ENCODE data around the gene NUCB1.
"Not testable (repeated sequence)": the region's sequence is repeated elsewhere in the genome, so short reads cannot be mapped to it uniquely, and the experiment has no call there.

The NUCB1 gene

DNA sequence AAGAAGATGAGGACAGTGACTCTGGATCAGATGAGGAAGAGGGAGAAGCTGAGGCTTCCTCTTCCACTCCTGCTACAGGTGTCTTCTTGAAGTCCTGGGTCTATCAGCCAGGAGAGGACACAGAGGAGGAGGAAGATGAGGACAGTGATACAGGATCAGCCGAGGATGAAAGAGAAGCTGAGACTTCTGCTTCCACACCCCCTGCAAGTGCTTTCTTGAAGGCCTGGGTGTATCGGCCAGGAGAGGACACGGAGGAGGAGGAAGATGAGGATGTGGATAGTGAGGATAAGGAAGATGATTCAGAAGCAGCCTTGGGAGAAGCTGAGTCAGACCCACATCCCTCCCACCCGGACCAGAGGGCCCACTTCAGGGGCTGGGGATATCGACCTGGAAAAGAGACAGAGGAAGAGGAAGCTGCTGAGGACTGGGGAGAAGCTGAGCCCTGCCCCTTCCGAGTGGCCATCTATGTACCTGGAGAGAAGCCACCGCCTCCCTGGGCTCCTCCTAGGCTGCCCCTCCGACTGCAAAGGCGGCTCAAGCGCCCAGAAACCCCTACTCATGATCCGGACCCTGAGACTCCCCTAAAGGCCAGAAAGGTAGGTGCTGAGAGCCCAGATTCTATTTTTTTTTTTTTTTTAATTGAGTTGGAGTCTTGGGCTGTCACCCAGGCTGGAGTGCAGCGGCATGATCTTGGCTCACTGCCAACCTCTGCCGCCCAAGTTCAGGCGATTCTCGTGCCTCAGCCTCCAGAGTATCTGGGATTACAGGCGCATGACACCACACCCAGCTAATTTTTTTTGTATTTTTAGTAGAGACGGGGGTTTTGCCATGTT, 25.6 kb upstream of the NUCB1 start:
- Histone ChIP-seq H3K79me2 (ENCODE audit: insufficient read depth, low read length) (peaks cover 25% of the 10 kb centered on the region), H3K9ac (ENCODE audit: low read length) (peak overlapping the region; percentile 89), H4K20me1 (ENCODE audit: low read depth, low read length) (no peaks in the 10 kb centered on the region), H3K9me3 (ENCODE audit: insufficient read depth, low read length) (no peaks in the 10 kb centered on the region), H3K9me2 (replicated peaks; ENCODE audit: insufficient read depth, low read length) (no peaks in the 10 kb centered on the region), H3F3A (ENCODE audit: insufficient read depth) (peaks cover 62% of the 10 kb centered on the region), H3K4me3 (ENCODE audit: insufficient read depth, low read length, poor library complexity, severe bottlenecking) (peak overlapping the region; percentile 88), H3K27me3 (ENCODE audit: low read length) (no peaks in the 10 kb centered on the region), H3K4me2 (ENCODE audit: low read depth, low read length, poor library complexity, severe bottlenecking) (peak overlapping the region; percentile 90), H3K27ac (ENCODE audit: low read depth, low read length) (peak overlapping the region; percentile 97), H3K36me3 (ENCODE audit: low read length) (no peaks in the 10 kb centered on the region), H2AFZ (ENCODE audit: low read depth, low read length, severe bottlenecking) (no peak overlapping the region)
- TF ChIP-seq EZH2phosphoT487 (conservative IDR thresholded peaks at IDR 0.05; ENCODE audit: low read length) = no peak
- TF ChIP-seq, protein P1, sequence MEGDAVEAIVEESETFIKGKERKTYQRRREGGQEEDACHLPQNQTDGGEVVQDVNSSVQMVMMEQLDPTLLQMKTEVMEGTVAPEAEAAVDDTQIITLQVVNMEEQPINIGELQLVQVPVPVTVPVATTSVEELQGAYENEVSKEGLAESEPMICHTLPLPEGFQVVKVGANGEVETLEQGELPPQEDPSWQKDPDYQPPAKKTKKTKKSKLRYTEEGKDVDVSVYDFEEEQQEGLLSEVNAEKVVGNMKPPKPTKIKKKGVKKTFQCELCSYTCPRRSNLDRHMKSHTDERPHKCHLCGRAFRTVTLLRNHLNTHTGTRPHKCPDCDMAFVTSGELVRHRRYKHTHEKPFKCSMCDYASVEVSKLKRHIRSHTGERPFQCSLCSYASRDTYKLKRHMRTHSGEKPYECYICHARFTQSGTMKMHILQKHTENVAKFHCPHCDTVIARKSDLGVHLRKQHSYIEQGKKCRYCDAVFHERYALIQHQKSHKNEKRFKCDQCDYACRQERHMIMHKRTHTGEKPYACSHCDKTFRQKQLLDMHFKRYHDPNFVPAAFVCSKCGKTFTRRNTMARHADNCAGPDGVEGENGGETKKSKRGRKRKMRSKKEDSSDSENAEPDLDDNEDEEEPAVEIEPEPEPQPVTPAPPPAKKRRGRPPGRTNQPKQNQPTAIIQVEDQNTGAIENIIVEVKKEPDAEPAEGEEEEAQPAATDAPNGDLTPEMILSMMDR (IDR thresholded peaks at IDR 0.05; ENCODE audit: insufficient read depth, low read length, poor library complexity, severe bottlenecking) = no peak

DNA sequence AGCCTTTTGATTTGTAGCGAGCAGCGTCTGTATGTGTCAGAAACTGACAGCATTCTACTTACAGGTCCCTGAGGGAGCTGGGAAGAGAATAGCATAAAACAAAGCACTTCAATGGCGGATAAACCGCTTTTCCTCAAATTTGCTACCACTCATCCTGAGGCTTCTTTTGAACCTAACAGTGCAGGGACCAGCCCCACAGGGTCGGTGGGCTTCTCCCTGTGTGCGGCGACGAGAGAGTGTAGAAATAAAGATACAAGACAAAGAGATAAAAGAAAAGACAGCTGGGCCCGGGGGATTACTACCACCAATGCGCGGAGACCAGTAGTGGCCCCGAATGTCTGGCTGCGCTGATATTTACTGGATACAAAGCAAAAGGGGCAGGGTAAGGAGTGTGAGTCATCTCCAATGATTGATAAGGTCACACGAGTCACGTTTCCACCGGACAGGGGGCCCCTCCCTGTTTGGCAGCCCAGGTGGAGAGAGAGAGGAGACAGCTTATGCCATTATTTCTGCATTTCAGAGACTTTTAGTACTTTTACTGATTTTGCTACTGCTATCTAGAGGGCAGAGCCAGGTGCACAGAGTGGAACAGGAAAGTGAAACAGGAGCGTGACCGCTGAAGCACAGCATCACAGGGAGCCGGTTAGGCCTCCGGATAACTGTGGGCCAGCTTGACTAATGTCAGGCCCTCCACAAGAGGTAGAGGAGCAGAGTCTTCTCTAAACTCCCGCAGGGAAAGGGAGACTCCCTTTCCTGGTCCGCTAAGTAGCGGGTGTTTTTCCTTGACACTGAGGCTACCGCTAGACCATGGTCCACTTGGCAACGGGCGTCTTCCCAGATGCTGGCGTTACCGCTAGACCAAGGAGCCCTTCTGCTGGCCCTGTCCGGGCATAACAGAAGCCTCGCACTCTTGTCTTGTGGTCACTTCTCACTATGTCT, 23.8 kb upstream of the NUCB1 start:
- not testable (repeated sequence) for H2AFZ ChIP-seq (ENCODE audit: low read depth, low read length, severe bottlenecking); H3K9me2 ChIP-seq (replicated peaks; ENCODE audit: insufficient read depth, low read length); H4K20me1 ChIP-seq (ENCODE audit: low read depth, low read length); H3K9me3 ChIP-seq (ENCODE audit: insufficient read depth, low read length); H3K36me3 ChIP-seq (ENCODE audit: low read length); H3K27me3 ChIP-seq (ENCODE audit: low read length)
- Histone ChIP-seq H3K4me3 (ENCODE audit: insufficient read depth, low read length, poor library complexity, severe bottlenecking) (peak overlapping the region; percentile 88), H3K27ac (ENCODE audit: low read depth, low read length) (peak overlapping the region; percentile 97), H3K4me2 (ENCODE audit: low read depth, low read length, poor library complexity, severe bottlenecking) (peak overlapping the region; percentile 90), H3K79me2 (ENCODE audit: insufficient read depth, low read length) (peaks cover 25% of the 10 kb centered on the region), H3K9ac (ENCODE audit: low read length) (peak overlapping the region; percentile 89), H3F3A (ENCODE audit: insufficient read depth) (peaks cover 76% of the 10 kb centered on the region)

DNA sequence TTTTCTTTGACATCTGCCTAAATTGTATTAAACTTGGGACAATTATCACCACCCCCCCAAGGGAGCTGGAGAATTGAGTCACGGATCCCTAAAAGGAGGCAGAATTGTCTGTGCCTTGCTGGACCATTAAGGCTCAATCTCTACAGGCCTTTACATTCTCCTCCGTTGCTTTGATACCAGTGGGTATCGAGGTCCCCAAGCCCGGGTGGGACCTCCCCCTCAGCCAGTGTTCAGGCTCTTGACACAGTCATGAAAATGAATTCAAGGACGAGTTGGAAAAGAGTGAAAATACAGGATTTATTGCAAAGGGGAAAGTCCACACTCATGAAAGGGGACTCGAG, 22.3 kb upstream of the NUCB1 start:
- H3K4me3 ChIP-seq (ENCODE audit: insufficient read depth, low read length, poor library complexity, severe bottlenecking) = no peak overlapping the region
- H3K9ac ChIP-seq (ENCODE audit: low read length) = no peak overlapping the region
- no peak overlapping the region for H3K4me2 ChIP-seq (ENCODE audit: low read depth, low read length, poor library complexity, severe bottlenecking)
- no peaks in the 10 kb centered on the region for H3K9me2 ChIP-seq (replicated peaks; ENCODE audit: insufficient read depth, low read length)
- H3K36me3 ChIP-seq (ENCODE audit: low read length) = peaks cover 4% of the 10 kb centered on the region; the same call in 1 of the 2 replicates
- no peak overlapping the region for H2AFZ ChIP-seq (ENCODE audit: low read depth, low read length, severe bottlenecking)
- no peaks in the 10 kb centered on the region for H4K20me1 ChIP-seq (ENCODE audit: low read depth, low read length)
- no peaks in the 10 kb centered on the region for H3K27me3 ChIP-seq (ENCODE audit: low read length)
- H3K79me2 ChIP-seq (ENCODE audit: insufficient read depth, low read length) = peaks cover 19% of the 10 kb centered on the region
- peaks cover 10% of the 10 kb centered on the region; the same call in 1 of the 2 replicates for H3K9me3 ChIP-seq (ENCODE audit: insufficient read depth, low read length)
- TF ChIP-seq, protein P1 (IDR thresholded peaks at IDR 0.05; ENCODE audit: insufficient read depth, low read length, poor library complexity, severe bottlenecking) = no peak
- no peak for TF ChIP-seq EZH2phosphoT487 (conservative IDR thresholded peaks at IDR 0.05; ENCODE audit: low read length)
- peaks cover 81% of the 10 kb centered on the region for H3F3A ChIP-seq (ENCODE audit: insufficient read depth)
- peak overlapping the region; percentile 97 for H3K27ac ChIP-seq (ENCODE audit: low read depth, low read length)
